NB4 (cell line): ENCODE measurements around the gene MPZL1.

ENCODE experiments used
- POLR2A ChIP-seq: IDR thresholded peaks from 2 replicates; pipeline ENCODE4 v1.6.1; 2011; ENCODE audit warnings: mild to moderate bottlenecking; ENCODE audit not compliant: insufficient read length; ENCODE audit errors: extremely low read depth
- TF ChIP-seq, protein P1 (sequence below): IDR thresholded peaks from one replicate; pipeline ENCODE4 v1.5.1; 2012; ENCODE audit warnings: low read depth, low read length

DNA sequence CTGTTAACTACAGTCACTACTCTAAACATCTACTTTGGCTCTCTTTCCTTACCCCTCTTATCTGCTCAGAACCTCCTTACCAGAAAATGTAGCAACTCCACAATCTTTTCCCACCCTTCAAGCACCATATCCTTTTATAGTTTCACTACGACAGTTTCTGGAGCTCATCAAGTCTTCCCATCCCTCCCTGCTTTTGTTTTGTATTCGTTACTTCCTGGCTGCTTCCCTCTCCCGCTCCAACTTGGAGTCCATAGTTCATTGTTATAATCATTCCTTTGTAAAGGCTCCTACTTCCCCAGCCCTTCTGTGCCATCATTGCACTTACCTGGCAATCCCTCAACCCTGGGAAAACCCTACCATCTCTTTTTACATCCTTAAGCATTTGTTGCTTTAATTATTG lies 18.0 kb downstream of the MPZL1 start:
- TF ChIP-seq, protein P1, sequence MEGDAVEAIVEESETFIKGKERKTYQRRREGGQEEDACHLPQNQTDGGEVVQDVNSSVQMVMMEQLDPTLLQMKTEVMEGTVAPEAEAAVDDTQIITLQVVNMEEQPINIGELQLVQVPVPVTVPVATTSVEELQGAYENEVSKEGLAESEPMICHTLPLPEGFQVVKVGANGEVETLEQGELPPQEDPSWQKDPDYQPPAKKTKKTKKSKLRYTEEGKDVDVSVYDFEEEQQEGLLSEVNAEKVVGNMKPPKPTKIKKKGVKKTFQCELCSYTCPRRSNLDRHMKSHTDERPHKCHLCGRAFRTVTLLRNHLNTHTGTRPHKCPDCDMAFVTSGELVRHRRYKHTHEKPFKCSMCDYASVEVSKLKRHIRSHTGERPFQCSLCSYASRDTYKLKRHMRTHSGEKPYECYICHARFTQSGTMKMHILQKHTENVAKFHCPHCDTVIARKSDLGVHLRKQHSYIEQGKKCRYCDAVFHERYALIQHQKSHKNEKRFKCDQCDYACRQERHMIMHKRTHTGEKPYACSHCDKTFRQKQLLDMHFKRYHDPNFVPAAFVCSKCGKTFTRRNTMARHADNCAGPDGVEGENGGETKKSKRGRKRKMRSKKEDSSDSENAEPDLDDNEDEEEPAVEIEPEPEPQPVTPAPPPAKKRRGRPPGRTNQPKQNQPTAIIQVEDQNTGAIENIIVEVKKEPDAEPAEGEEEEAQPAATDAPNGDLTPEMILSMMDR: no peak
- no peak for TF ChIP-seq POLR2A
